SU-DHL-6 (cell line): ENCODE measurements around the gene SYNM.

Experiments
- H2AFZ ChIP-seq: fragments of 200-600 bp; sonication (generic); 2 replicates; pipeline ENCODE4 v1.6.1; 2014; ENCODE audit warnings: low read depth, mild to moderate bottlenecking, moderate library complexity, mixed read lengths, antibody characterized with exemption, low read length; ENCODE audit not compliant: severe bottlenecking
- H3F3A ChIP-seq: fragments of 200-600 bp; shearing (Covaris generic); 2 replicates; pipeline ENCODE4 v1.6.0; 2016; ENCODE audit warnings: antibody characterized with exemption, mild to moderate bottlenecking; ENCODE audit not compliant: insufficient read depth
- H3K27ac ChIP-seq: fragments of 200-600 bp; sonication (generic); 2 replicates; pipeline ENCODE4 v1.5.1; 2016; ENCODE audit warnings: low read depth, mild to moderate bottlenecking, low read length, moderate library complexity, mixed read lengths
- H3K27me3 ChIP-seq: fragments of 200-600 bp; sonication (generic), shearing (Covaris generic); 2 replicates; pipeline ENCODE4 v1.6.0; 2014; ENCODE audit warnings: mild to moderate bottlenecking, low read length
- H3K36me3 ChIP-seq: fragments of 200-600 bp; sonication (generic); 2 replicates; pipeline ENCODE4 v1.6.1; 2014; ENCODE audit warnings: mild to moderate bottlenecking, low read length, mixed read lengths
- H3K4me2 ChIP-seq: fragments of 300-600, 200-600 bp; shearing (Covaris generic), sonication (generic); 2 replicates; pipeline ENCODE4 v1.6.0; 2014; ENCODE audit warnings: low read length, low read depth, mild to moderate bottlenecking; ENCODE audit not compliant: poor library complexity, severe bottlenecking
- H3K4me3 ChIP-seq: fragments of 200-600 bp; sonication (generic); 2 replicates; pipeline ENCODE4 v1.5.1; 2014; ENCODE audit warnings: antibody characterized with exemption, low read length, mild to moderate bottlenecking, mixed read lengths; ENCODE audit not compliant: insufficient read depth, poor library complexity, severe bottlenecking
- H3K79me2 ChIP-seq: fragments of 200-600 bp; sonication (generic); 2 replicates; pipeline ENCODE4 v1.6.1; 2014; ENCODE audit warnings: mild to moderate bottlenecking, low read length, moderate library complexity; ENCODE audit not compliant: insufficient read depth
- H3K9ac ChIP-seq: fragments of 200-600 bp; sonication (generic); 2 replicates; pipeline ENCODE4 v1.7.0; 2014; ENCODE audit warnings: mild to moderate bottlenecking, low read length
- H3K9me2 ChIP-seq: fragments of 200-600 bp; sonication (generic); replicated peaks from 2 replicates; pipeline ENCODE4 v1.6.1; 2014; ENCODE audit warnings: low read length; ENCODE audit not compliant: insufficient read depth
- H3K9me3 ChIP-seq: fragments of 200-600 bp; sonication (generic); 2 replicates; pipeline ENCODE4 v1.6.1; 2014; ENCODE audit warnings: low read length, mixed read lengths; ENCODE audit not compliant: insufficient read depth
- H4K20me1 ChIP-seq: fragments of 200-600 bp; sonication (generic); 2 replicates; pipeline ENCODE4 v1.6.1; 2014; ENCODE audit warnings: low read depth, mild to moderate bottlenecking, antibody characterized with exemption, low read length, moderate library complexity, mixed read lengths
- EZH2phosphoT487 ChIP-seq: fragments of 200-600 bp; sonication (generic), shearing (Covaris generic); conservative IDR thresholded peaks from 2 replicates; pipeline ENCODE4 v1.6.1; 2018; ENCODE audit warnings: mild to moderate bottlenecking, antibody characterized with exemption, low read length, moderate library complexity, mixed read lengths
- TF ChIP-seq, protein P1 (sequence below): fragments of 200-600 bp; sonication (generic); IDR thresholded peaks from one replicate; pipeline ENCODE4 v1.5.1; 2017; ENCODE audit warnings: antibody characterized with exemption, mild to moderate bottlenecking, low read length, moderate library complexity; ENCODE audit not compliant: insufficient read depth, poor library complexity, severe bottlenecking

The SYNM gene

DNA sequence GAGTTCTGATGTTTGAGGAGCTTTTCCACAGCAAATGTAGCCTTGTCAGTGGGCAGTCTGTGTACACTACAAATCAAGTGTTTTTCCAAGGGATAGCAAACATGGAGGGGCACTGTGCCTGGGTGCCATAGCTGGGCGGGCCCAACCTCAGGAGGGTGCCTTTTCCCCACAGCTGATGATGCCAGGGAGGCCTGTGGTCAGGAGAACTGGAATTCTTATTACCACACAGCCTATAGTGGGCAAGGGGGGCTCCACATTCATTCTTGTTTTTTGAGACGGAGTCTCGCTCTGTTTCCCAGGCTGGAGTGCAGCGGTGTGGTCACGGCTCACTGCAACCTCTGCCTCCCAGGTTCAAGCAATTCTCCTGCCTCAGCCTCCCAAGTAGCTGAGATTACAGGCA is 41.8 kb downstream of the SYNM start:
- Histone ChIP-seq H3F3A (no peaks in the 10 kb centered on the region), H3K9me3 (no peaks in the 10 kb centered on the region), H4K20me1 (no peaks in the 10 kb centered on the region), H3K9me2 (no peaks in the 10 kb centered on the region), H3K79me2 (no peaks in the 10 kb centered on the region), H3K4me2 (no peak overlapping the region), H3K36me3 (no peaks in the 10 kb centered on the region), H3K9ac (no peak overlapping the region), H2AFZ (no peak overlapping the region), H3K27ac (no peak overlapping the region), H3K27me3 (no peaks in the 10 kb centered on the region), H3K4me3 (no peak overlapping the region)
- TF ChIP-seq, protein P1, sequence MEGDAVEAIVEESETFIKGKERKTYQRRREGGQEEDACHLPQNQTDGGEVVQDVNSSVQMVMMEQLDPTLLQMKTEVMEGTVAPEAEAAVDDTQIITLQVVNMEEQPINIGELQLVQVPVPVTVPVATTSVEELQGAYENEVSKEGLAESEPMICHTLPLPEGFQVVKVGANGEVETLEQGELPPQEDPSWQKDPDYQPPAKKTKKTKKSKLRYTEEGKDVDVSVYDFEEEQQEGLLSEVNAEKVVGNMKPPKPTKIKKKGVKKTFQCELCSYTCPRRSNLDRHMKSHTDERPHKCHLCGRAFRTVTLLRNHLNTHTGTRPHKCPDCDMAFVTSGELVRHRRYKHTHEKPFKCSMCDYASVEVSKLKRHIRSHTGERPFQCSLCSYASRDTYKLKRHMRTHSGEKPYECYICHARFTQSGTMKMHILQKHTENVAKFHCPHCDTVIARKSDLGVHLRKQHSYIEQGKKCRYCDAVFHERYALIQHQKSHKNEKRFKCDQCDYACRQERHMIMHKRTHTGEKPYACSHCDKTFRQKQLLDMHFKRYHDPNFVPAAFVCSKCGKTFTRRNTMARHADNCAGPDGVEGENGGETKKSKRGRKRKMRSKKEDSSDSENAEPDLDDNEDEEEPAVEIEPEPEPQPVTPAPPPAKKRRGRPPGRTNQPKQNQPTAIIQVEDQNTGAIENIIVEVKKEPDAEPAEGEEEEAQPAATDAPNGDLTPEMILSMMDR, result no peak
- no peak for TF ChIP-seq EZH2phosphoT487

DNA sequence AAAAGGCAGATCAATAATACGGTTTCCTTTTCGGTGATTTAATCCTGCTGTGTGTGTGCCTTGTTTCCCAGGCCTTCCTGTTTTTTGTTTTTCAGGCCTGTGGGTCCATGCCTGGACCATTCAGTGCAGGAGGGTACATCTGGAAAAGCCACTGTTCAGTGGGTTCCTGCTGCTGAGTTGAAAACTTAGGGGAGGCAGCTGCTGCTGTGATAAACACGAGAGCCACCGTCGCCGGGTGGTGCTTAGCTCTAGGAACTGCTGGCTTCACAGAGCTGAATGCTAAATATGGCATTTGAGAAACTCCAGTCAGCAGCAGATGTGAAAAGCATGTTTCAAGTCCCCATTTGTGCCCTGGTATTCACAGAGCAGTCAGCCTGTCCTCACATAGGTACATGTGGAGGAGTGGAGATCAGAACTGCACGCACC is 44.0 kb downstream of the SYNM start:
- H3K9me2 ChIP-seq, result no peaks in the 10 kb centered on the region
- H3K36me3 ChIP-seq, result no peaks in the 10 kb centered on the region
- no peak overlapping the region for H2AFZ ChIP-seq
- H3K4me3 ChIP-seq, result no peak overlapping the region
- no peaks in the 10 kb centered on the region for H3K27me3 ChIP-seq
- no peak overlapping the region for H3K27ac ChIP-seq
- no peaks in the 10 kb centered on the region for H3K79me2 ChIP-seq
- TF ChIP-seq, protein P1, result no peak
- TF ChIP-seq EZH2phosphoT487, result no peak
- H3F3A ChIP-seq, result no peaks in the 10 kb centered on the region
- no peak overlapping the region for H3K9ac ChIP-seq
- no peaks in the 10 kb centered on the region for H4K20me1 ChIP-seq
- H3K4me2 ChIP-seq, result no peak overlapping the region
- H3K9me3 ChIP-seq, result no peaks in the 10 kb centered on the region

GRCh38 chr15:99149366-99149765 is 44.5 kb downstream of the SYNM start:
- H3K27me3 ChIP-seq, result no peaks in the 10 kb centered on the region
- no peaks in the 10 kb centered on the region for H3K9me3 ChIP-seq
- H4K20me1 ChIP-seq, result no peaks in the 10 kb centered on the region
- no peaks in the 10 kb centered on the region for H3K36me3 ChIP-seq
- no peaks in the 10 kb centered on the region for H3K79me2 ChIP-seq
- no peak overlapping the region for H3K27ac ChIP-seq
- H3K4me2 ChIP-seq, result no peak overlapping the region
- no peak for TF ChIP-seq EZH2phosphoT487
- TF ChIP-seq, protein P1, result no peak
- no peak overlapping the region for H2AFZ ChIP-seq
- no peak overlapping the region for H3K9ac ChIP-seq
- no peak overlapping the region for H3K4me3 ChIP-seq
- H3K9me2 ChIP-seq, result no peaks in the 10 kb centered on the region
- H3F3A ChIP-seq, result no peaks in the 10 kb centered on the region

- Histone ChIP-seq H3F3A (no peaks in the 10 kb centered on the region), H3K27me3 (no peaks in the 10 kb centered on the region), H2AFZ (no peak overlapping the region), H4K20me1 (no peaks in the 10 kb centered on the region), H3K9ac (no peak overlapping the region), H3K79me2 (no peaks in the 10 kb centered on the region), H3K9me3 (no peaks in the 10 kb centered on the region), H3K36me3 (no peaks in the 10 kb centered on the region), H3K27ac (no peak overlapping the region), H3K9me2 (no peaks in the 10 kb centered on the region), H3K4me2 (no peak overlapping the region), H3K4me3 (no peak overlapping the region)
- no peak for TF ChIP-seq EZH2phosphoT487
- TF ChIP-seq, protein P1, result no peak
Observed at GRCh38 chr15:99151156-99151555, 46.3 kb downstream of the SYNM start.
